Measurements from ENCODE around the gene KLRK1. TPM values are rescaled to one million over a fixed set of nuclear protein-coding genes. Genes with fewer than 3 reads are reported as not detected.
"Not testable (repeated sequence)": the region's sequence is repeated elsewhere in the genome, so short reads cannot be mapped to it uniquely, and the experiment has no call there.

The KLRK1 gene
- total RNA-seq, 1 donor from 2014 or later = not detected

GRCh38 chr12:10387498-10387897 lies 2.3 kb downstream of the KLRK1 start:
- ATAC-seq = not testable (repeated sequence)

- no peak for ATAC-seq
Measured at GRCh38 chr12:10386857-10387256, 3.0 kb downstream of the KLRK1 start.

GRCh38 chr12:10385166-10385613 lies 4.7 kb downstream of the KLRK1 start:
- peak; percentile 86 for ATAC-seq

- no peak for ATAC-seq
Measured at GRCh38 chr12:10384191-10384590, 5.7 kb downstream of the KLRK1 start.

GRCh38 chr12:10381928-10382628 lies 7.8 kb downstream of the KLRK1 start:
- ATAC-seq = no peak

- peak; percentile 59 for ATAC-seq
Measured at GRCh38 chr12:10378737-10379136, 11.1 kb downstream of the KLRK1 start.

- ATAC-seq = no peak
Measured at GRCh38 chr12:10374624-10375018, 15.2 kb downstream of the KLRK1 start.

- ATAC-seq = peak; percentile 48
Measured at GRCh38 chr12:10372559-10372958, 17.3 kb downstream of the KLRK1 start.

- not testable (repeated sequence) for ATAC-seq
Measured at GRCh38 chr12:10371893-10372535, 17.8 kb downstream of the KLRK1 start.

GRCh38 chr12:10369557-10370415 lies 20.1 kb downstream of the KLRK1 start:
- no peak for ATAC-seq

- no peak for ATAC-seq
Measured at GRCh38 chr12:10368206-10369171, 21.4 kb downstream of the KLRK1 start.

GRCh38 chr12:10367714-10368113 lies 22.1 kb downstream of the KLRK1 start:
- ATAC-seq = not testable (repeated sequence)

GRCh38 chr12:10366875-10367274 lies 23.0 kb downstream of the KLRK1 start:
- ATAC-seq = no peak

- ATAC-seq = no peak
Measured at GRCh38 chr12:10365696-10366405, 24.0 kb downstream of the KLRK1 start.

GRCh38 chr12:10364815-10365622 lies 24.8 kb downstream of the KLRK1 start:
- ATAC-seq = peak; percentile 58

- ATAC-seq = peak; percentile 59
Measured at GRCh38 chr12:10363914-10364814, 25.7 kb downstream of the KLRK1 start.

- no peak for ATAC-seq
Measured at GRCh38 chr12:10363658-10363913, 26.3 kb downstream of the KLRK1 start.

- ATAC-seq = no peak
Measured at GRCh38 chr12:10362828-10363657, 26.8 kb downstream of the KLRK1 start.

- no peak for ATAC-seq
Measured at GRCh38 chr12:10362325-10362724, 27.5 kb downstream of the KLRK1 start.
